Activated CD4-positive, alpha-beta T cell treated with anti-CD3 and anti-CD28 coated beads, Interleukin-2, amount 50 U/mL, for 24 hours (primary cell): ENCODE measurements around the gene SURF1.

Source experiments
- DNase-seq, 2 donors: peaks; one replicate each; pipeline ENCODE4 v3.0.0-alpha.2; 2020; ENCODE audit warnings: low read depth in 1 of 2, low spot score in 1 of 2

The SURF1 gene

DNA sequence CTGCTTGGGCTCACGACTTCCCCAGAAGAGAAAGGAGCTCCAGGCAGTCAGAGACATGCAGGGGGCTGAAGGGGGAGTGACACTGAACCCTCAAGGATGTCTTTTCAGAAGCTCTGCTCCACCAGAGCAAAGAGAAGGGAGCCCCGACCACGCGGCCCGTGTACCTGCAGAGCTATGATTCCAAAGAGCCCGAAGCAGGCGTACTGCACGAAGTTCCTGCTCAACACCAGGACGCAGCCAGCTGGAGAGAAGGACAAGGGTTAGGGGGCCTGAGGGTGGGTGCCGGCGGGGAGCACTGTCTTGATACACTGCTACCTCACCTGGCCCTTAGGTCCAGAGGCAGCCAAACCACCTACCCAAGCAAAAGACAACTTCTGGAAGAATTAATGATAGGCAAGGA lies 10.1 kb upstream of the SURF1 start:
- no peak for DNase-seq

DNA sequence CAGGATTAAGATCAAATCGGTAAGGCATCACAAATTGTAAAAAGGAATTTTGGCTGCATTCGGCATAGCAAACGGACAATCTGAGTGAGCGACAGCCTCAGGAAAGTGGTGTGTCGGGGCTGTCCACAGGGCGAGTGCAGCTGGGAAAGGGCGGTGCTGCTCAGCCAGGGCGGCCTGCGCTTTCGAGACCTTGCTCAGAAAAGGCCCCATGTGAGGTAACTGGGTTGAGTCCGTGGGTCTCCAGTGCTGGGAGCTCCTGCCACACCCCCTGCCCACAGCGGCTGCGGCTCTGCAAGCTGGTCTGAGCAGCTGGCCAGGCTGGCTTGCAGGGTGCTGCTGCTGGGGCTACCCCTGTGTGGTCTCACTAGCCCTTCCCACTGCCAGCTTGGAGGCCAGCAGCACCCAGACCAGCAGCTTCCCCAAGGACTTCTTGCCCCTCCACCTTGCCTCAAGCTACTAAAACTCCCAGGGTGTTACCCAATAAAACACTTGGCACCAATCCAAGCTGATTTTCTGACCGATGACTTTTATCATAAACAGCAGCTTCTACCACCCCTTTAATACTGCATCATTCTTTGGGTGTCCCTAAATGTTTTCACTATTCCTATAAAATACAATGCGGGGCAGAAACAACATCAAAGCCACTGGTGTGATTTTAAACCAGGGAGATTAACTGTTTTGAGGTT lies 6.2 kb upstream of the SURF1 start:
- no peak for DNase-seq

DNA sequence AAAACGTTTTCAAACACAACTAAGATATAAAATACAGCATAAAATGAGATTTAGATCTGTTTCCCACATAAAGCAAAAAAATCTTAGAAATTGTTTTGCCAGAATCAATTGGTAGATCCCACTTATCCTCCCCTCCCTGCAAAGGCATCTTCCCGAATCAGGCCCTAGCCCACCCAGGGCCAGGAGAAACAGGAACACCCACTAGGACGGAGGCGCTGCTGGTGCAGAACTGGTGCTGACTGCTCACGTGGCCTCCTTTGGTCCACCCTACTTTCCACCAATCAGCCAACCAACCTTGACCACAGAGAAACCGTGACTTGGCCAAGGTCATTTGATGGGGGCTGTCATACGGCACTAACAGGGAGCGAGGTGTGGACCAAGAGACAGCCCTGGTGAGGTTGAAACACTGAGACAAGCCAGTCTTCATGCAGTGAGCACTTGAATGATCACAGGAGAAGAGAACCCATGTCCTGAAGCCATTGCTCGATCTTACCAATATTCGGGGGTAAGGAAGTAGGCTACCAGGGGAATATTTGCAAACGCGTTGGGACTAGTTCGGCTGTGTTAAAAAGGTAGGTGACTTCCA lies 5.3 kb upstream of the SURF1 start:
- no peak for DNase-seq

DNA sequence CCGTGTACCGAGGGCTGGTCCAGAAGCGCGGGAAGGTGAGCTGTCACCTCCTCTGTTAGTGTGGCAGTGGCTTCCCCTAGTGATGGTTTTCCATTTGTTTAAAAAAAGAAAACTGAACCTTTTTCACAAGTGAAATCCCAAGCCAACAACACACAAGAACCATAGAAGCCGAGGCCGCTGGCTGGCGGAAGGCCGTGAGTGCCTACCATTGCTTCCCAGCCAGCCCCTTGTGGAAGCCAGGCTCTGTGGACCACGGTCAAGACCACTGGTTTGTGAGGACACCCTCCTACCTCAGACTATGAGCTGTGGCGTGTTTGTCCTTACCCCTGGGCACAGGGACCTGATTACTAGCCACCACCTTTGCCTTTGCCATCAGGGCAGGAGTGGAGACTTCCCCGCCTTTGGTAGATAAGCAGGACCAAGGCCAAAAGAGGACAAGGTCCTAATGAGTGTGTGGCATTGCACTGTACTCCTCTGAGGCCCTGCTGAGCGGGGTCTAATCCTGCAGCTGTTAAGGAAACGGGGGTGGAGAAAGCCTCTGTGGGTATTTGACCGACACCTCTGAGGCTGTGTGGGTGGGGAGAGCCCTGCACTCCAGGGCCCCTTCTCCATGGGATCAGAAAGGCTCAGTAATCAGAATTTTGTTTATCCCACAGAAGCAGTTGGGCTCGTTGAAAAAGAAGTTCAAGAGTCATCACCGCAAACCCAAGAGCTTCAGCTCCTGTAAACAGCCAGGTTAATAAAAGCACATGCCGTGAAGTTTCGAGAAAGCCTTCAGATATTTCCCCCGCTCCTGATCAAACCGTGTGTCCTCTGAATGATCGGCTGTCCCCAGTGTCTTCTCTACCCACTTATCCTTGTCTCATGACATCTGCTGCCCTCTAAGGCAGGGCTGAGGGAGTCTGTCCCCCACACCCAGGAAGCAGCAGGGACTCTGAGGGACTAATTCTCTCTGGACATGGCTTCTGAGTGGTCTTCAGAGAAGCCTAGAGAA lies 4.4 kb upstream of the SURF1 start:
- no peak for DNase-seq

DNA sequence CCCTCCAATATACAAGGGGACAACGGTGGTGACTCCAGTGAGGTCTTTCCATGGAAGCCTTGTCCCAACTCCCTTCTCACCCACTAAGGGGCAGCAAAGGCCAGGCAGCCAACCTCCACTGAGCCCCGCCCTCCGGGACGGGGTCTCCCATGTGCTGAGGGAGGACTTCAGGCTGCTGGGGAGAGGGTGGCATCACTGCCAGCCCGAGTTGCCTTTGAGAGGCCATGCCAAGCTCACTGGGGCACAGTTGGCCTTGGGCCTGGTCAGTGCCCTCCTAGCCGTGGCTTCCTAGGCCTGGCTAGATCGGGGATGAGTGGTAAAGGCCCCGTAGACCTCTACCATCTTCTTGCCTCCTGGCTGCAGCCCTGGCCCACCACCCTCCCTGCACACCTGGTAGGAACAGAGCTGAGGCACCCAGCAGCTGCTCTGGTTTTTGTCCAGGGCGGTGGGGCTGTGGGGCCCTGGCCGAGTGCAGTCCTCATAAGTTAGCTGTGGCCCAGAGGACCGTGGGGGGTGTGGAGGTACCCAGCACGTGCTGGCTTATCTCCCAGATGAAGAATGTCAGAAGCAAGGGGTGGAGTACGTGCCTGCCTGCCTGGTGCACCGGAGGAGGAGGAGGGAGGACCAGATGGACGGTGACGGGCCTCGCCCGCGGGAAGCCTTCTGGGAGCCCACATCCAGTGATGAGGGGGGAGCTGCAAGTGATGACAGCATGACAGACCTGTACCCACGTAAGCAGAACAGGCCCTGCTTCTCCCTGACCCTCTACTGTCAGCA lies 3.3 kb upstream of the SURF1 start:
- no peak for DNase-seq

DNA sequence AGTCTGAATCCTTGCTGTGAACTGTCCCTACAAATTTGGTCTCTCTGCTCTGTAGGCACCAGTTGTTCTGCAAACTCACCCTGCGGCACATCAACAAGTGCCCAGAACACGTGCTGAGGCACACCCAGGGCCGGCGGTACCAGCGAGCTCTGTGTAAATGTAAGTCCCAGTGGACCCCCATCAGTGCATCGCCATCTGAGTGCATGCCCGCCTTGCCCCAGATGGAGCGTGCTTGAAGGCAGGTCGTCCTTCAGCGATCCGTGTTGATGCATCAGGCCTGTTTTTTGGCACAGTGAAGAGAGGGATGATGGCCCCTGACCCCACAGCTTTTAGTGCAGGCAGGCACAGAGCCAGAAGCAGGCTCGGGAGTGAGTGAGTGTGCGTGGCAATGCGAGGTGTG lies 1.4 kb upstream of the SURF1 start:
- DNase-seq = no peak

DNA sequence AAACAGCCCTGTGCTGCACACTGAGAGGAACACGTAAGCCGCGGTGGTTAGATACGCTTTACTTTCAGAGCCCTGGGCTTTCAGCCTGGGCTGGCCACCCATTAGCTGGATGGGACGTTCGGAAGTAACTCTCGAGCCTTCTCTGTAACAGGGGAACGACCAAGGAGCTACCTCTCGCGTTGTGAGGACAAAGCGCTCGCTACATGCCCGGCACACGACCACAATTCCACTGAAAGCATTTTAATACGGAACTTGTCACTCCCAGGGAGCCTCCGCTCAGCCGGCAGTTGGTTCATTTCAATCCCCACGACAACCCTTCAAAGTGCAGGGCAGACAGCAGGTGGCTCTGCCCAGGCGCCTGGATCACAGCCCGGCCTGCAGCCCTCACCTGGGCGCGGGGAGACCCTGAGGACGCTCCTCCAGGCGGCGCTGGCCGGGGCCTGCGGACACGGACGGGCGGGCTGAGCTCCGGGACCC lies 368 bp downstream of the SURF1 start:
- no peak for DNase-seq

DNA sequence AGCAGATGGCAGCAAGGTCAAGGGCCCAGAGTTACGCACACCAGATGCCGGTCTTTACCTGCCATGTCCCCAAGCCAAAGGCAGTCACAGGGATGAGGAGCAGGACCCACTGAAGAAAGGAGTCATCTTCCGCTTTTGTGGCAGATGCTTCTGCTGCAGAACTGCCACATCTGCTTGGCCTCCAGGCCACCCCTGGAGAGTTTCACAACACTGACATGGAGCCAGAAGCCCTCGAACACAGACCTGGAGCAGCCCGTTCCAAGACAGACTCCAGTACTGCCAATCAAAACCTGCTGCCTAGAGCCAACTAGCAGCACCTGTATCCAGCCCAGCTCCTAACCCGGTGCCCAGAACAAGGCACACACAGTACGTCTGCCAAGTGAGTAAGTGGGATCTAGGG lies 1.5 kb downstream of the SURF1 start:
- DNase-seq = no peak

DNA sequence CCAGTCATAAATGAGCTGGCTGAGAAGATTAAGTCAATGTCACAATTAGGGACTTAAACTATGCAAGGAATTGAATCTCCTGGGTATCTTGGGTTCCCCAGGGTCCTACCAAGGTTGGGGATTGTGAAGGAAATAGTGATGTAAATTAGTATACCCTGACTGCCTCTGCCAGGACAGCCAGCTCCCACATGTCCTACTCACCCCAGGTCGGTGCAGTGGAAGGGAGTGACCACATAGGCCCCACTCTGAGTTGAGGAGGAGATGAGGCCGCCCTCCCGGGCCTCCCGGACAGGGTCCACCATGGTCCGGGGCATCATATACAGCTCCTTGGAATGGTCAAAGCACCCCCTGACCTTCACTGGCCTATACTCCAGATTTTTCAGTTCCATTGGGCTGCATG lies 2.7 kb downstream of the SURF1 start:
- DNase-seq = no peak

DNA sequence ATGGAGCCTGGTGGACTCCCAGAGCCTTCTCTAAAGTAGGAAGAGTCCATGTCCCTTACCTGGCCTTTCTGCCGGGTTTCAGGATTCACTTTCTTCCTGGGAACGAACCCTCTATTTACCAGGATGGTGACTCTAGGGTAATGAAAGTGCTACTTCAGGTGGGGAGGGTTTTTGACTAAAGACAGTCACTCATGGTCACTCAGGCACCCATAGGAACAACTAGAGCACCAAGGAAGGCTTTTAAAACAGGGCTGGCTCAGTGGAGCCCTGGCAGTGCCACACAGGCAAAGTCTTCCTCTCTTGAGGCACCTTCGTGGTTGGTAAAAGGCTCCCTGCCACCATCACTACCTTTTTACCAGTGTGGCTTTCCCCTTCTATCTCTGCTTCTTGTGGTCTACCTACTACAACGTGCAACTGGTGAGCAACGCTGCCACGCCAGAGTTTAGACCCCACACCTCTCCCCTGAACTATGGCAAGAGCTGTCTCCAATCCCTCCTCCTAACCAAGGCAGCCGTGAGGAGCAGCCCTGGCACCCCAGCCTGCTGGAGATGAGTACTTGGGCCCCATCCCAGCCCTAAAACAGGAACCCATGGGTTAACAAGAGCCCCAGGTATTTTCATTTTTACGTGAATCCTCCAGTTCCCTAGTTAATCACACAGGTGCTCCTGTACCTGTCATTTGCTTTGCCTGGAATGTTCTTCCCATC lies 3.5 kb downstream of the SURF1 start:
- no peak for DNase-seq

DNA sequence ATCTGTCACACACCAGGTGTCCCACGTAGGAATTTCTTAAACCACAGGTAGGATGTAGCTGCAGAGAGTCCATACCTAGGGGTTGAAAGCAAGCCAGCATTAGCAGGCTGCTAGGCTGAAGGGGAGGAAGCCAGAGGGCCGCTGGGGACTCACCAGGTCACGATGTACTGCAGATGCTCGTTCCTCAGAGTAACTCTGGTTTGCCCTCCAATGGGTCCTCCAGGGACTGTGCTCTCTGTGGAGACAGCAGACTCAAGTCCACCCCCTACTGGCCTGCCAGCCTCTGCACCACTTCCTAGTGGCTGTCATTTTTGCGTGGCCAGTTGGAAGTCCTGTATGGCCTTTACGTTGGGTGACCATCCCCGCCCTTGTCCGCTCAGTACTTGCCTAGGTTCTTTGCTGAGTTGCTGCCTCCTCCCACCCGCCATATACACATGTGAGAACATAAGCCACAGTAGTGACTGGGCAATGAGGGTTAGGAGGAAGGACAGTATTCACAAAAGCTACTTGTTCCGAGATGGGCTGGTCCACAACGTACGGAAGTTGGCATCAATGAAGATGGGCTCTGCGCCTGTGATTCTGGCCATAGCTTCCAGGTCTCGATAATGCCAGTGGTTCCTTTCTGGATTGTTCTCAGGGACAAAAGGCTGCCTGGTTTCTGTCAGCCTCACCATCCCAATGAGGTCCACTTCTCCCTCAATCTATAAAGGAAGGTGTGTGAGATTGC lies 4.2 kb downstream of the SURF1 start:
- no peak for DNase-seq

DNA sequence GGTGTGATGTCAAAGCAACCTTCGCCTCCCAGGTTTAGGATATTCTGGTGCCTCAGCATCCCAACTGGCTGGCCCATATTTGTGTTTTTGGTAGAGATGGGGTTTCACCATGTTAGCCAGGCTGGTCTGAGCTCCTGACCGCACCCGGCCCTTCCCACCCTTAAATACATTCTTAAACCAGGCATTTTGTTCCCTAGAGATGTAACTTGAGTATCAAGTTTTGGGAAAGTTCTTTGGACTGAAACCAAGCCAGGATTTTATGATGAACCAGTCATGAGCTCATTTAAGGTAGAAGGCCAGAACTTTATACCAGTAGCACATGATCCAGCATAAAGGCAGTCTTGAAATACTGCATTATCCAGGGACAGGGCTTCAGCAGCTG lies 4.8 kb downstream of the SURF1 start:
- DNase-seq = no peak

DNA sequence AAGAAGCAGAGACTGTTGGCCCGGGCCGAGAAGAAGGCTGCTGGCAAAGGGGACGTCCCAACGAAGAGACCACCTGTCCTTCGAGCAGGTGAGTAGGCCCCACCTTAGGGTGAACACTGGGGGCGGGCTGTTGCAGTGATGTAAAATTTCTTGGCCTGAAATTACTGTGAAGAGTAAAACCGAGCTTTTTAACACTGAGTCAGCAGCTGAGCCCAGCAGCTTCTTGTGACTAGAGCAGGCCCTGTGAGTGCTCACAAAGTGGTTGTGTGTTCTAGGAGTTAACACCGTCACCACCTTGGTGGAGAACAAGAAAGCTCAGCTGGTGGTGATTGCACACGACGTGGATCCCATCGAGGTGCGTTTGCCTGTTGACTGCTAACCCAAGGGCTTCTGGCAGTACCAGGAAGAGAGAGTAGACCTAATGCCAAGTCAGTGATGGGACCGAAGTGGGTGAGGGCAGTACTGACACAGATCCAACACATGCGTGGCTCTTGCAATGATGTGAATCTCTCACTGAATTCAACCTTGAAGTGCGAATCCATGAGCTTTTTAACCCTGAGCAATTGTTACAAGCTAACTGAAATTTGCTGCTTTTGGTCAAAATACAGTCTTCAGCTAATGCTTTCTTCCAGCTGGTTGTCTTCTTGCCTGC lies 6.2 kb downstream of the SURF1 start:
- DNase-seq = no peak

DNA sequence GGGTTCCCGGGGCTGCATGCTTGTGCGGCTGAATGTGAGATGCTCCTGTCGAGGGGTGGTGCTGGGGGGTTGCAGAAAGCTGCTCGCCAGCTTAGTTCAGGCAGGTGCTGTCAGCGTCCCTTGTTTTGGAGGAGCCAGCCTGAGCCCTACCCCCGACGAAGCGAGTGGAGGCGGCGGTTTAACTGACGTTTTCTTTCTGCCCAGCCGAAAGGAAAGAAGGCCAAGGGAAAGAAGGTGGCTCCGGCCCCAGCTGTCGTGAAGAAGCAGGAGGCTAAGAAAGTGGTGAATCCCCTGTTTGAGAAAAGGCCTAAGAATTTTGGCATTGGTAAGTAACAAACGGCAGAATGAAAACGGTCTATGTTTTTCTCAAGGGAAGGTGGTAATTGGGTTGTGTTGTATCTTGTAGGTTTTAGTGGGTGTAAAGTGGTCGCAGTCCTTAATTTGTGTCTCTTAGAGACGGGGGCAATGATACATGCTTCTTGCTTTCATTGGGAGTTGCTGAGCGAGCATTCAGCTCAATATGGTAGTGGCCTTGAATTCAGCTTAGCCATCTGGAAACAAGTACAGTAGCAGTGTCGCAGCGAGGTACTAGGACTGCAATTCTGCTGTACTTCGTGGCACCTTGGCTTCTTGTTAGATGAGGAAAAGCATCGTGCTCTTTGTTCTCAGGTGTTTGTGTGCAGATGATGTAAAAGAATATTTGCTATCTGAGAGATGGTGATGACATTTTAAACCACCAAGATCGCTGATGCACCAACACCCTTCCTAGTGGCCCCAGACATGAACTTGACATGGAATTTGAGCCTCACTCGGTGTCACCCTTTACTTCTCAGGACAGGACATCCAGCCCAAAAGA lies 7.3 kb downstream of the SURF1 start:
- no peak for DNase-seq

DNA sequence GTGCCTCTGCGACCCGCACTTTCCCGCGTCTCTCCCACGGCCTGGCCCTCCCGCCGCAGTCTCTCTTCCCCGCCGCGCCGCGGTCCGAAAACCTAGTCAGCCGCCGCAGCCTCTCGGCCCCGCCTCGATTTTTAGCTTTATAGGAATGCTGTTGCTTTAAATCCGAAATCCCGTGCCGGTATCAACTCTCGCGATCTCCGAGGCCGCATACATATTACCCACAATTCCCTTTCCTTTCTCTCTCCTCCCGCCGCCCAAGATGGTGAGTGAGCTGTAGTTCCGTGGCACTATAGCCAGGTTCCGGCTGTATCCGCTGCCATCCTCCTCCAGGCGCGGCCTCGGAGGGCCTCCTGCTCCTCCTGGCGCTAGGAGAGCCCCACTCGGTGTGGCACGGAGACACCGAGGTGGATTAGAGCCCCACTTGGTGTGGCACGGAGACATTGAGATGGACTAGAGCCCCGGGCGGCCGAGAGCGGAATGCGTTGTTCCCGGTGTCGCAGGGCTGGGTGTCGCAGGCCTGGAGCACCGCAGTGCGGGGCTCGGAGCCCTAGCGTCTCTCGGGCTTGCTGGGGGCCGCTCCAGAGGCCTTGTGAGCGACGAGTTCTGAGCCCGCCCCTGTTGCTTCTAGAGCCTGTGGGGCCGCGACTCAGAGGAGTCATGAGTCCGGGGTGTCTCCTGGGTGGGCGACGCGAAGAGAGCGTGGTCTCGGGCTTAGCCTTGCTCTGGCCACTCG lies 8.1 kb downstream of the SURF1 start, which contains the start of the genes MED22 and RPL7A:
MED22 (minus strand) TSS at position 147 of the 733 bp plus-strand sequence. CDS start 1,469 bp downstream, outside the sequence.
RPL7A (plus strand) TSS at position 234 of the 733 bp plus-strand sequence; CDS start at position 260, 26 bp downstream.
- DNase-seq = peak; percentile 78 to 93

DNA sequence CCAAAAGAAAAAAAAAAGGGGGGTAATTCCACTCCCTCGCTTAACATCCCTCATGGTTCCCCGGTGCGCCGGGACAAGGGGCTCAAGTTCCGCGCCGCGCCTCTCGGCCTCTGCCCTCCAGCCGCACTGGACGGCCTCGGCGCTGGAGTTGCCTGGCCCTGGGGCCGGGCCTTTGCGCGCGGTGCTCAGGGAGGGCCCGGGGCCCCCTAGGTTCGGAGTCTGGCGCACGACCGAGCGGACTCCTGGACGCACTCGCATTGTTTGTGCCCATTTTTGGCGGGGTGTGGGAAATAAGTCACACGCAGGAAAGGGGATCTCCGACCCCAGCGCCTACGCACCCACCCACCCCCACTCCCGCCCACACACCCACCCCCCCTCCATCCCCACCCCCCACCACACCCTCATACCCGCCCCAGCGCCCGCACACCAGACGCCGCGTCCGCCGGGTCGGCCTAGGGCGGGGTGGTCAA lies 8.7 kb downstream of the SURF1 start:
- no peak for DNase-seq

DNA sequence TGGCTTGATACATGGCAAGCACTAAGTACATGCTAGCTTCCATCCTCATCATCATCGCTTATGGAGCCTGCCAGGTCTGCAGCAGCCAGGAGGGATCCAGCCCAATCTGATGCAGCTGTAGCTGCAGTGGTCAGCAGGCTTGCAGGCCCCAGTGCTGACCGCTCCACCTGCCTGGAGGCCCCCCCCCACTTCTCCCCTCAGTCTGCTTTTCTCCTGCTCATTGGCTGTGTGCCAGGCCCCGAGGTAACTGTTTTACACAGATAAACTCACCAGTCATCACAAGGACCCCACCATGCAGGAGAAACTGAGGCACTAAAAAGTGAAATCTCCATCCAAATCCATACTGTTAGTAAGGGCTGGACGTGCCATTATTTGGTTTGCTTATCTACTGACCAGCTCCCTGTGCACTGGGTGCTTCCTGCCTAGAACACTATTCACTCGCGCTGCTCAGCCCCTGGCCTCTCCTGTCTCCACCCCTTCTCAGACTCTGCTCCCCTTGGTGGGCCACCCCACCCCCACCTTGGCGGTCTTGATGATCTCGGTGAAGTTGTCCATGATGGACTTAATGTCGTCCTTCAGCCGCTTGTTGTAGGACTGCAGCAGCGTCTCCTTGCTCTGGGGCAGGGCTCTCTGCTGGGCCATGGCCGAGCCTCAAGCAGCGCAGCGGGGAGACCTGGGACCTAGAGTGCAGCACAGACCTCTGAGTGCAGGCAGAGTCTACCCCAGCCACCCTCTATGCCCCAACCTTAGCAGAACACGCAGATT lies 10.1 kb downstream of the SURF1 start:
- DNase-seq = no peak
